Immature natural killer cell (primary cell): ENCODE data around the gene FBXL2. TPM values are rescaled to one million over a fixed set of nuclear protein-coding genes. Genes with fewer than 3 reads are reported as not detected.

Experiments
- DNase-seq, 3 donors: peaks; one replicate each; pipeline ENCODE4 v3.0.0; 2022; ENCODE audit warnings: mixed read lengths in 1 of 3
- H3K27ac Mint-ChIP-seq, 6 donors: one replicate each; pipeline ENCODE4 v1.8.0; 2020; ENCODE audit warnings: mixed read lengths in 6 of 6, mild to moderate bottlenecking in 5 of 6, inconsistent platforms in 4 of 6, moderate library complexity in 3 of 6
- H3K27me3 Mint-ChIP-seq, 3 donors: one replicate each; pipeline ENCODE4 v1.8.0; 2020 to 2021; ENCODE audit warnings: low read depth in 3 of 3, mild to moderate bottlenecking in 3 of 3, mixed read lengths in 3 of 3, moderate library complexity in 3 of 3, inconsistent platforms in 1 of 3
- H3K36me3 Mint-ChIP-seq, 3 donors: one replicate each; pipeline ENCODE4 v1.8.0; 2020; ENCODE audit warnings: mixed read lengths in 3 of 3, inconsistent platforms in 2 of 3, mild to moderate bottlenecking in 2 of 3
- H3K4me1 Mint-ChIP-seq, 2 donors: one replicate each; pipeline ENCODE4 v1.8.0; 2020; ENCODE audit warnings: inconsistent platforms in 2 of 2, mild to moderate bottlenecking in 2 of 2, mixed read lengths in 2 of 2, moderate library complexity in 1 of 2
- H3K4me3 Mint-ChIP-seq, 5 donors: one replicate each; pipeline ENCODE4 v1.8.0; 2020; ENCODE audit warnings: mild to moderate bottlenecking in 5 of 5, mixed read lengths in 5 of 5, inconsistent platforms in 3 of 5, moderate library complexity in 3 of 5
- H3K9me3 Mint-ChIP-seq, 6 donors: one replicate each; pipeline ENCODE4 v1.8.0; 2020; ENCODE audit warnings: mild to moderate bottlenecking in 6 of 6, mixed read lengths in 6 of 6, inconsistent platforms in 4 of 6, moderate library complexity in 3 of 6
- polyA plus RNA-seq, 3 donors: library from polyadenylated mRNA; unstranded; fragments of 300-500 nt; fragmentation: Illumina TruSeq; gene quantifications; one replicate each; pipeline ENCODE4 v1.2.3, GENCODE V29; 2021

The FBXL2 gene
- polyA plus RNA-seq, 3 donors from 2014 or later = 0.07 to 0.11 TPM; not detected in 1

DNA sequence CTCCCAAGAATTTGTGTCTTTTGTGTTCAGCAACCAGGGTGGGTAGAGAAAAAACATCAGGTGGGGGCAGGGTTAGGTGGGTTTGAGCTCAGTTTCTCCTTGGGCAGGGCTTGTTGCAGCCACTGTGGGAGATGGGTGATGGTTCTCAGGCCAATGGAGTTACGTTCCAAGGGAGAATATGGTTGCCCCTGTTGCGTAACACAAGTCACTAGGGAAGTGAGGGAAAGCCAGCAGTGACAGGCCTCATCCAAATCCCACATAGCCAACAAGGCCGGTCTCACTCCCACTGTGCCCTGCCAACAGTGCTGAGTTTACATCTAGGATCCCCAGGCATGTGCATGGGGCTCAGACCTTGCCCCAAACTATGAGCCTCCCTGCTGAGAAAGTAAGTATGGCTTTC lies 7.9 kb upstream of the FBXL2 start:
- DNase-seq = no peak
- H3K36me3 Mint-ChIP-seq = peaks cover 0 to 4% (median 0%) of the 10 kb centered on the region in 3 donors
- no peak overlapping the region for H3K4me3 Mint-ChIP-seq
- H3K4me1 Mint-ChIP-seq = no peaks in the 10 kb centered on the region
- H3K27ac Mint-ChIP-seq = no peak overlapping the region
- peaks cover 2 to 3% (median 3%) of the 10 kb centered on the region in 3 donors for H3K27me3 Mint-ChIP-seq
- peaks cover 0 to 9% (median 5%) of the 10 kb centered on the region in 6 donors for H3K9me3 Mint-ChIP-seq

DNA sequence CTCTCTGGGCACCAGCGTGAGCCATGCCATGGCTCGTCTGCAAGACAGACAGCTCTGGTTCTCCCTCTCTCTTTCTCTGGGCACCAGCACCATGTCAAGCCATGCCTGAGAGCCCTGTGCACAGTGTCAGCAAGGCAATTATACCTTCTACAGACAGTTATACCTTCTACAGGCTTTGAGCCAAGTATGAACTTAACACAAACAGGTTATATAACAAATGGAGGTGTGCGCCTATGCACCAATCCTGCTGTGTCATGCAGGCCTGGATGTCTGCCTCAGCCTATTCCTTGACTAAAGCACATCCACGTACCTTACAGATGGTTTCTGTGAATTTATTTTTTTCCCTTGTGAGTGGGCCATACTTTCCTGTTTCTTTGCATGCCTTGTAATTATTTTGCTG lies 5.9 kb upstream of the FBXL2 start:
- peaks cover 0 to 4% (median 0%) of the 10 kb centered on the region in 3 donors for H3K36me3 Mint-ChIP-seq

DNA sequence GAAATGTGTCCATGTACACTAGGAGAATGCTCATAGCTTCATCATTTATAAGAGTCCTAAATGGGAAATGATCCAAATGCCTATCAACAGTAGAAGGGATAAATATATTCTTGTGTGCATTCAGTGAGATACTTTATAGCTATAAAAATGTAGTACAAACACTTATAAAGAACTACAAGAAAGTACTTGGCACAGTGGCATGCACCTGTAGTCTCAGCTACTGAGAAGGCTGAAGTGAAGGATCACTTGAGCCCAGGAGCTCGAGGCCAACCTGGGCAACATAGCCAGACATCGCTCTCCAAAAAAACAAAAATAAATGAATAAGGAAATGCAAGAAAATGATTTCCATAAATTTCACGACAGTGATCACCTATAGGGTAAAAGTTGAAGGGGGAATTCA lies 3.6 kb upstream of the FBXL2 start:
- H3K36me3 Mint-ChIP-seq = peaks cover 0 to 4% (median 0%) of the 10 kb centered on the region in 3 donors
- DNase-seq = no peak
- H3K4me1 Mint-ChIP-seq = peaks cover 2 to 12% of the 10 kb centered on the region in 2 donors
- H3K4me3 Mint-ChIP-seq = no peak overlapping the region
- peaks cover 0 to 4% (median under 1%) of the 10 kb centered on the region in 6 donors for H3K9me3 Mint-ChIP-seq
- peaks cover 4 to 14% (median 10%) of the 10 kb centered on the region in 3 donors for H3K27me3 Mint-ChIP-seq
- H3K27ac Mint-ChIP-seq = no peak overlapping the region

More for the DNA sequence above, 5.9 kb upstream of the FBXL2 start:
- no peak for DNase-seq
- H3K4me1 Mint-ChIP-seq = no peaks in the 10 kb centered on the region
- peaks cover 3 to 5% (median 3%) of the 10 kb centered on the region in 3 donors for H3K27me3 Mint-ChIP-seq
- H3K9me3 Mint-ChIP-seq = peaks cover 0 to 8% (median 1%) of the 10 kb centered on the region in 6 donors
- no peak overlapping the region for H3K4me3 Mint-ChIP-seq
- H3K27ac Mint-ChIP-seq = no peak overlapping the region

DNA sequence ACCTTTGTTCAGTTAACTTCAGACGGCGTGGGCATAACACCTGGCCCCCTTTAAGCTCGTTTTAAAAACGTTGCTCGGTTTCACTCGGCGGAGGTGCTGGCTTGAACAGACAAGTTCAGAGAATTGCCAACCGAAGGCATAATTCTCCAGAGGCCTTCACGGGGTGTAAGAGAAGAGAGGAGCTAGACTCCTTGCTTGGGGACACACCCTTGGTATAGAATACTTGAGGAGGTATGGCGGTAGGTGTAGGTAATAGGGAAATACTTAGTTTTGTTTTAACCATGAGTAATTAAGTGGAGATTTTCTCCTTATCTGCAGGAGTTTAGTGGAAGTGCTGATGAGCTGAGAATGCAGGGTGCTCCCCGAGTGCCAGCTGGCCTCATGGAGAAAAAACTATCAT lies 921 bp downstream of the FBXL2 start:
- Mint-ChIP-seq H3K9me3 (peaks cover 0 to 10% (median 0%) of the 10 kb centered on the region in 6 donors), H3K4me3 (no peak overlapping the region), H3K4me1 (peaks cover 2 to 12% of the 10 kb centered on the region in 2 donors), H3K27ac (no peak overlapping the region), H3K27me3 (peaks cover 4 to 23% (median 12%) of the 10 kb centered on the region in 3 donors), H3K36me3 (no peaks in the 10 kb centered on the region)
- no peak for DNase-seq

DNA sequence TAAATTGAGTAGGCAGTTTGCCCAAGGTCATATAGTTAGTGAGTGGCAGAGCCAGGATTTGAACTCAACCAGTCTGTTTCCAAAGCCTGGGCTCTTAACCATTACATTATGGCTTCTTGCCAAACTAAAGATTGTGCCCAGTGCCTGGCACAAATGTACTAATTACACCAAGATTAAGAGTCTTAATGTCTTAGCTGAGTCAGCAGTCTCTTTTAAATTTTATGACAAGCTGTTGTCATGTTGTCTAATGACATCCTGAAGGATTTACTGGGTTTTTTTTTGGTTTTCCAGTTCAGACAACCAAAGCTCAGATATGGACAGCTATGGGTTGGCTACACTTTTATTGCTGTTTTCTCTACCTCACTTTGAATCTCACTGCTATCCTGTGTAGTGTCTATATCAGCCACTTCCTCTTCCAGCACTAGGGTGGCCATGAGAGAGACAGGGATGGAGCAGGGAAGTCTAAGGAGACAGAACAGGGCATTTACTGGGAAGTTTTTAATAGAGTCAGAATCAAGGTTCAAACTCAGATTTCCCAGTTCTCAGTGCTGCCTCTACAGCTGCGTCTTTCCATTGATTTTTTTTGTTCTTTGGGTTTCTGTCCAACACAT lies 10.5 kb downstream of the FBXL2 start:
- peaks cover 0 to 4% (median 4%) of the 10 kb centered on the region in 3 donors for H3K36me3 Mint-ChIP-seq
- no peak for DNase-seq
- H3K27me3 Mint-ChIP-seq = peaks cover 0 to 5% (median 3%) of the 10 kb centered on the region in 3 donors
- H3K4me1 Mint-ChIP-seq = no peaks in the 10 kb centered on the region
- H3K4me3 Mint-ChIP-seq = no peak overlapping the region
- peaks cover 7 to 16% (median 12%) of the 10 kb centered on the region in 6 donors for H3K9me3 Mint-ChIP-seq
- H3K27ac Mint-ChIP-seq = no peak overlapping the region

DNA sequence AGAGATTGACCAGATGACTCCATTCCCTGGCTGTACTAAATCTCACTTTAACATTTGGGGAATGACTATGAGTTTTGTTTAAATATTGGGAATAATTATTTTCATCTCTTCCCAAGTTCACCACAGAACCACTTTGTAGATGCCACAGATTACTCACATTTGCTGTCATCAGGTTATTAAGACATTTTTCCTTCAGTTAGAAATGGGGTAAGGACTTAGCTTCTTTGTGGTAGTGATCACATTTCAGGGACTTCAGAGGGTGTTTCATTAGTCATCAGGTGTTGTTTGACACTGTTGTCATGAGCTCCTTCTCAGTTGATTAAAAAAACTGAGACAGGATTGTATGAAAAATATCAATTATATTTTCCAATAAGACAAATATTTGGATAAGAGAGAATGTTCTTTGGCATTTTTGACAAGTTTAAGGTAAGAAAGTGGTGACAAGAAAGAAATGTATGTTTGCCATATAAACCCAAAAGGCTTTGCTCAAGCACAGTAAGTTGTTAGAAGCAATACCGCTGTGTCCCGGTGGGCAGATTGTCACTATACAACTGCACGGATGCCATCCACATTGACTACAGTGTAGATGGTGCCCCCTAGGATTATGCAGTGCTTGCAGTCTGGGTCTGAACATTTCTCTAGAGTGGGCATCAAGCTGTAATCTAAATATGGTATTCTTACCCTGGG lies 22.3 kb downstream of the FBXL2 start:
- no peaks in the 10 kb centered on the region for H3K27me3 Mint-ChIP-seq
- H3K4me3 Mint-ChIP-seq = no peak overlapping the region
- H3K27ac Mint-ChIP-seq = no peak overlapping the region
- no peak for DNase-seq
- no peaks in the 10 kb centered on the region for H3K4me1 Mint-ChIP-seq
- H3K9me3 Mint-ChIP-seq = peaks cover 0 to 3% (median 0%) of the 10 kb centered on the region in 6 donors
- H3K36me3 Mint-ChIP-seq = no peaks in the 10 kb centered on the region

DNA sequence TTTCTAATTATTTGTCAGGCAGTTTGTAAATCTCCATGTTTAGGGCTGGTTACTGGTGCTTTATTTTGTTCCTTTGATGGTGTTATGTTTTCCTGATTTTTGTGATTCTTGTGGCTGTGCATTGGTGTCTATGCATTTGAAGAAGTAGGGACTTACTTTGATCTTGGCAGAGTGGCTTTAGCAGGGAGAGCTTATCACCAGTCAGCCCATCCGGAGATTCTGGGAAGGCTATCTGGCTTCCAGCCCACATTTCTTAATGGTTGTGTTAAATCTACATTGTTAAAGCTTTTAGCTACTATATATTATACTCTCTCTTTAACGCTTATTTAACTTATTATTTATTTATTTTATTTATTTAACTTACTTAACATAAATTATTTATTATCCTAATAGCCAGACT lies 35.1 kb downstream of the FBXL2 start:
- Mint-ChIP-seq H3K4me3 (no peak overlapping the region), H3K36me3 (peaks cover 0 to 5% (median 0%) of the 10 kb centered on the region in 3 donors), H3K4me1 (no peaks in the 10 kb centered on the region), H3K9me3 (peaks cover 0 to 13% (median 9%) of the 10 kb centered on the region in 6 donors), H3K27ac (no peak overlapping the region), H3K27me3 (peaks cover 1 to 9% (median 1%) of the 10 kb centered on the region in 3 donors)
- no peak for DNase-seq

DNA sequence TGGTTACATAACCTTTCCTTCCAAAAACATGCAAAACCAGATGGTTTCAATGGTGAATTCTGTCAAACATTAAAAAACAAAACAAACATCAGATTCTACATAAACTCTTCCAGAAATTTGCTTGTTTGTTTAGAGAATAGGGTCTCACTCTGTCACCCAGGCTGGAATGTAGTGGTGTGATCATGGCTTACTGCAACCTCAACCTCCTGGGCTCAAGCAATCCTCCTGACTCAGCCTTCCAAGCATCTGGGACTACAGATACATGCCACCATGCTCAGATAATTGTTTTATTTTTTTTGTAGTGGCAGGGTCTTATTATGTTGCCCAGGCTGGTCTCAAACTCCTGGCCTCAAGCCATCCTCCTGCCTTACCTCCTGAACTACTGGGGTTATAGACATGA lies 36.1 kb downstream of the FBXL2 start:
- H3K36me3 Mint-ChIP-seq = peaks cover 0 to 5% (median 0%) of the 10 kb centered on the region in 3 donors
- no peak overlapping the region for H3K27ac Mint-ChIP-seq
- no peaks in the 10 kb centered on the region for H3K4me1 Mint-ChIP-seq
- DNase-seq = no peak
- no peak overlapping the region for H3K4me3 Mint-ChIP-seq
- H3K27me3 Mint-ChIP-seq = peaks cover 1 to 7% (median 1%) of the 10 kb centered on the region in 3 donors
- H3K9me3 Mint-ChIP-seq = peaks cover 0 to 12% (median 9%) of the 10 kb centered on the region in 6 donors

DNA sequence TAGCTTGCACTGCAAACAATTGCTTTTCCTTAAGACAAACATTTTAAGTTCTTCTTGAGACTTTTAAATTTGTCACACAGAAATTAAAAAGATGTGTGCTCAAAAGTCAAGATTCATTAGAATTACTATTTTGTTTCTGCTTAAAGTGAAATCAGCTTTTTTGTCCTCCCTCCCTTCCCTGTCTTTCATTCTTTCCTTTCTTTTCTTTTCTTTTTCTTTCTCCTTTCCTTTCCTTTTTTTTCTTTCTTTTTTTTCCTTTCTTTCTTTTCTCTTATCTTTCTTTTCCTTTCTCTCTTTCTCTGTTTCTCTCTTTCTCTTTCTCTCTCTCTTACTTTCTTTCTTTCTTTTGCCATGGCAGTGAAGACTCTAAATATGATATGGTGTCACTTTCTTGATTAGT lies 37.8 kb downstream of the FBXL2 start:
- H3K36me3 Mint-ChIP-seq = peaks cover 0 to 5% (median 0%) of the 10 kb centered on the region in 3 donors
- peaks cover 1 to 7% (median 1%) of the 10 kb centered on the region in 3 donors for H3K27me3 Mint-ChIP-seq
- no peaks in the 10 kb centered on the region for H3K4me1 Mint-ChIP-seq
- peaks cover 0 to 12% (median 7%) of the 10 kb centered on the region in 6 donors for H3K9me3 Mint-ChIP-seq
- H3K27ac Mint-ChIP-seq = no peak overlapping the region
- no peak overlapping the region for H3K4me3 Mint-ChIP-seq
- DNase-seq = no peak

DNA sequence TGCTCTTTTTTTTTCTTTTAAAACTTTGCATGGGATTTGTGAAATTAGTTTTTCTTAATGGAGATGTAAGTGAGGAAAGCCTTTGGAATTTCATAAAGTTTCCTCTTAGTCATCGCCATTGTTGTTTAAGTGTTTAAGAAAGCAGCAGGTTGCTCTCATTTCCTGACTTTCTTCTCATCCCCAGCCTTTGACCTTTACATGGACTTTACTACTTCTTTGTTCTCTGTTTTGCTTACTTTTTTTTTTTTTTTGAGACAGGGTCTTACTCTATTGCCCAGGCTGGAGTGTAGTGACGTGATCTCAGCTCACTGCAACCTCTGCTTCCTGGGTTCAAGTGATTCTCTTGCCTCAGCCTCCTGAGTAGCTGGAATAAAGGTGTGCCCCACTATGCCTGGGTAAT lies 38.6 kb downstream of the FBXL2 start:
- DNase-seq = no peak
- peaks cover 1 to 6% (median 1%) of the 10 kb centered on the region in 3 donors for H3K27me3 Mint-ChIP-seq
- peaks cover 0 to 5% (median 0%) of the 10 kb centered on the region in 3 donors for H3K36me3 Mint-ChIP-seq
- H3K4me3 Mint-ChIP-seq = no peak overlapping the region
- H3K27ac Mint-ChIP-seq = no peak overlapping the region
- no peaks in the 10 kb centered on the region for H3K4me1 Mint-ChIP-seq
- H3K9me3 Mint-ChIP-seq = peaks cover 0 to 11% (median 7%) of the 10 kb centered on the region in 6 donors

DNA sequence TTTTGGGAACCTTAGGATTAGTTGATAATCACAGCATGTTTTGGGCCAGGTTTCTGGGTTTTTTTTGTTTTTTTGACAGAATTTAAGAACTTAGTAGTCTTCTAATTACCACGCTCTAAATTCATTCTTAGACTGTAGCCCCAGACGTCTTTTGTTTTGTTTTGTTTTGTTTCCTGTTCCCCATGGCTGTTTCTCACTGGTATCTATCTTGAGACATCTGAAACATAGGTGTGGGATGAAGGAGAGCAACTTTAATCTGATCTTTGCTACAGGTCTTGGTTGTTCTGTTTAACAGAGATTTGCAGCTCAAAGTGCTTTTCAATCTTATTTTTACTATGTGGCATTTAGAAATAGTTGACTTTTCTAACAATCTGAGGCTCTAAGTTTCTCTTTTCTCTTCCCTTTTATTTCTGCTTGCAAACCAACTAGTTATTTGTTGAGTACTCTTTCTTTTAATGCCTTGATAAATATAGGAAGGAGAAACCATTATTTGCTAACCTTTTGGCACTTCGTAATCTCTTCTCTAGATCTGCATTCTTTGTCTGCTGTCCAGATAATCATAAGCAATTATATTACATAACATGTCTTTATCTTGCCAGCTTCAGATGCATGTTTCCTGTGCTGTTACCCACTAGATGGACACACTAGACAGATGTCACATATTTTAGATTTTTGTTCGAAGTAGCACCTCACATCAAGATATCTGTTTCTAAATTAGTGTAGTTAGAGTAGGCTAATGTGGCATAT lies 40.9 kb downstream of the FBXL2 start:
- no peaks in the 10 kb centered on the region for H3K36me3 Mint-ChIP-seq
- peaks cover 0 to 1% (median 0%) of the 10 kb centered on the region in 3 donors for H3K27me3 Mint-ChIP-seq
- H3K27ac Mint-ChIP-seq = no peak overlapping the region
- no peaks in the 10 kb centered on the region for H3K4me1 Mint-ChIP-seq
- H3K9me3 Mint-ChIP-seq = peaks cover 0 to 3% (median 0%) of the 10 kb centered on the region in 6 donors
- H3K4me3 Mint-ChIP-seq = no peak overlapping the region
- no peak for DNase-seq

DNA sequence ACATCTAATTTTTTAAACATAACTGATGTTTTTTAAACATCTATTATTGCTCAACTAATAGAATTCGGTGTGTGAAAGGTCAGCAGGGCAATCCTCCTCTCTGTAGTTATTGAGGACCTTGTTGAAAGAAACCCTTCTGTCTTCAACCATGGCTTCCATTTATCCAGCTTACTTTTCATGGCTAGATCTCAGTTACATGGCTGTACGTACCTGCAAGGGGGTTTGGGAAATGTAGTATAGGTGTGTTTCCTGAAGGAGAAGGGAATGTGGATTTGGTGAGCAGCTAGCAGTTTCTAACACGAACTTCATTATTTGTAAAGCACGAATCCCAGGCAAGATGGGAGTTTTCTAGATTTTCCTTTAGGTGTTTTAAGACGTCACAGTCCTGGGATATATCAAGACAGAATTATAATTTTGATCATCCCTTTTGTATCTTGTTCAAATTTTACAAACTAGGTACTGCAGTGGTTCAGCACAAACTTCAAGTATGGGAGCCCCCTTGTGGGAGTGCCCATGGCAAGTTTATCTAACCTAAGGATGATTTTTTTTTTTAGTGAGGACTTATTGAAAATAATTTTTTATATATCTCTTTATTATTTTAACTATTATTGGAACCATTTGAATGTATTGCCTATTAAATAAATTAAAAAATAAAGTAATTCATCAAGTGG lies 41.6 kb downstream of the FBXL2 start:
- Mint-ChIP-seq H3K9me3 (peaks cover 0 to 3% (median 0%) of the 10 kb centered on the region in 6 donors), H3K4me1 (no peaks in the 10 kb centered on the region), H3K27ac (no peak overlapping the region), H3K4me3 (no peak overlapping the region), H3K27me3 (peaks cover 2 to 4% (median 3%) of the 10 kb centered on the region in 3 donors), H3K36me3 (no peaks in the 10 kb centered on the region)
- no peak for DNase-seq

DNA sequence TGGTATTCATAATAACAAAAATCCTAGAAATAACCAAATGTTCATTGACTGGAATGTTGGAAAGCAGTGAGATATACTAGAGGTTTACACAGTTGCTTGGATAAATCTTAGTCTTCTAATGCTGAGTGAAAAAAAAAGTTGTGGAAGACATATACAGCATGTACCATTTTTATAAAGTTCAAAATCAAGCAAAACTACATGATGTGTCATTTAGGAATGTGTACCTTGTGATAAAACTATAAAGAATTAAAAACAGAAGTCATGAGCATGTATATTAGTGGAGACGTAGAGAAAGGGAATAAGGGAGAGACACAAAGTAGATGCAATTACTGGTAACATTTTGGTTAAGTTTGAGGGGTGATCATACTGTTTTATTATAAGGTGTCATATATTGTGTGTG lies 45.2 kb downstream of the FBXL2 start:
- Mint-ChIP-seq H3K27ac (no peak overlapping the region), H3K27me3 (peaks cover 2 to 6% (median 3%) of the 10 kb centered on the region in 3 donors), H3K4me1 (no peaks in the 10 kb centered on the region), H3K4me3 (no peak overlapping the region), H3K9me3 (peaks cover 0 to 6% (median under 1%) of the 10 kb centered on the region in 6 donors), H3K36me3 (no peaks in the 10 kb centered on the region)
- no peak for DNase-seq
